Thoracic aorta (tissue), 2 donors: ENCODE measurements around the gene KNTC1. TPM values are rescaled to one million over a fixed set of nuclear protein-coding genes. Genes with fewer than 3 reads are reported as not detected.

Experiments used
- ATAC-seq: fragments of 150-250 bp; one replicate; pipeline ENCODE4 v1.8.0; 2017; ENCODE audit warnings: low read depth; ENCODE audit not compliant: insufficient number of reproducible peaks, low FRiP score
- DNase-seq: peaks from one replicate; pipeline ENCODE4 v3.0.0-alpha.2; 2020; ENCODE audit warnings: low spot score
- H3K27ac ChIP-seq, 2 donors: fragments of 200-600 bp; sonication (generic); 1 replicate in 1 of 2; 2 replicates in 1 of 2; pipeline ENCODE4 v1.5.1; 2016; ENCODE audit warnings: mild to moderate bottlenecking in 2 of 2, moderate library complexity in 2 of 2
- H3K27me3 ChIP-seq: fragments of 200-600 bp; sonication (generic); replicated peaks from 2 replicates; pipeline ENCODE4 v1.6.0; 2016; ENCODE audit warnings: mild to moderate bottlenecking; ENCODE audit not compliant: insufficient read depth
- H3K36me3 ChIP-seq: fragments of 200-600 bp; sonication (generic); one replicate; pipeline ENCODE4 v1.5.1; 2016
- H3K4me1 ChIP-seq, 2 donors: fragments of 200-600 bp; sonication (generic); 1 replicate in 1 of 2; 2 replicates in 1 of 2; pipeline versions ENCODE4 v1.5.1 to v1.6.0; 2016; ENCODE audit warnings: low read depth in 2 of 2, mild to moderate bottlenecking in 1 of 2; ENCODE audit not compliant: control insufficient read depth in 1 of 2
- H3K4me3 ChIP-seq: fragments of 200-600 bp; sonication (generic); 2 replicates; pipeline ENCODE4 v1.5.1; 2016; ENCODE audit warnings: mild to moderate bottlenecking
- H3K9me3 ChIP-seq: fragments of 200-600 bp; sonication (generic); 2 replicates; pipeline ENCODE4 v1.5.1; 2016
- total RNA-seq, 2 donors: library from RNA; depleted of rRNA; stranded (reverse); fragments of >200 nt; gene quantifications; one replicate each; pipeline versions ENCODE4 v1.1.0 to v1.2.3, GENCODE V29; 2016
- TF ChIP-seq, protein P1 (sequence below): fragments of 200-600 bp; sonication (generic); IDR thresholded peaks from one replicate; pipeline ENCODE4 v1.5.1; 2019; ENCODE audit warnings: antibody characterized with exemption

Gene KNTC1
- total RNA-seq, 2 donors from 2014 or later: 11.4 to 24.4 TPM

DNA sequence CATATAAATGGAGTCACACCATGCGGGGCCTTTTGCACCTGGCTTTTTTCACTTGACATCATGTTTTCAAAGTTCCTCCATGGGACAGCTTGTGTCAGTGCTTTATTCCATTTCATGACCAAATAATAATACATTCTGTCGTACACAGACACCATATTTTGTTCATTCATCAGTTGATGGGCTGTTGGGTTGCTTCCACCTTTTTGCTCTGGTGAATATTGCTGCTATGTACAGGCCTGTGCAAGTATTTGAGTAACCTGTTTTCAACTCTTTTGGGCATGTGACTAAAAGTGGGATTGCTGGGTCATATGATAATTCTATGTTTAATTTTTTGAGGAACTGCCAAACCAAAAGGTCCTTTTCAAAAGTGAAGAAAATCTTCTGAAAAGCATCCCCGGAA lies 129.2 kb downstream of the KNTC1 start:
- no peaks in the 10 kb centered on the region for H3K27me3 ChIP-seq
- DNase-seq (no peak), ATAC-seq (no peak)
- H3K27ac ChIP-seq: no peak overlapping the region
- H3K9me3 ChIP-seq: no peaks in the 10 kb centered on the region
- TF ChIP-seq, protein P1, sequence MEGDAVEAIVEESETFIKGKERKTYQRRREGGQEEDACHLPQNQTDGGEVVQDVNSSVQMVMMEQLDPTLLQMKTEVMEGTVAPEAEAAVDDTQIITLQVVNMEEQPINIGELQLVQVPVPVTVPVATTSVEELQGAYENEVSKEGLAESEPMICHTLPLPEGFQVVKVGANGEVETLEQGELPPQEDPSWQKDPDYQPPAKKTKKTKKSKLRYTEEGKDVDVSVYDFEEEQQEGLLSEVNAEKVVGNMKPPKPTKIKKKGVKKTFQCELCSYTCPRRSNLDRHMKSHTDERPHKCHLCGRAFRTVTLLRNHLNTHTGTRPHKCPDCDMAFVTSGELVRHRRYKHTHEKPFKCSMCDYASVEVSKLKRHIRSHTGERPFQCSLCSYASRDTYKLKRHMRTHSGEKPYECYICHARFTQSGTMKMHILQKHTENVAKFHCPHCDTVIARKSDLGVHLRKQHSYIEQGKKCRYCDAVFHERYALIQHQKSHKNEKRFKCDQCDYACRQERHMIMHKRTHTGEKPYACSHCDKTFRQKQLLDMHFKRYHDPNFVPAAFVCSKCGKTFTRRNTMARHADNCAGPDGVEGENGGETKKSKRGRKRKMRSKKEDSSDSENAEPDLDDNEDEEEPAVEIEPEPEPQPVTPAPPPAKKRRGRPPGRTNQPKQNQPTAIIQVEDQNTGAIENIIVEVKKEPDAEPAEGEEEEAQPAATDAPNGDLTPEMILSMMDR: no peak
- H3K4me1 ChIP-seq: no peaks in the 10 kb centered on the region
- H3K36me3 ChIP-seq: no peaks in the 10 kb centered on the region
- H3K4me3 ChIP-seq: no peak overlapping the region

DNA sequence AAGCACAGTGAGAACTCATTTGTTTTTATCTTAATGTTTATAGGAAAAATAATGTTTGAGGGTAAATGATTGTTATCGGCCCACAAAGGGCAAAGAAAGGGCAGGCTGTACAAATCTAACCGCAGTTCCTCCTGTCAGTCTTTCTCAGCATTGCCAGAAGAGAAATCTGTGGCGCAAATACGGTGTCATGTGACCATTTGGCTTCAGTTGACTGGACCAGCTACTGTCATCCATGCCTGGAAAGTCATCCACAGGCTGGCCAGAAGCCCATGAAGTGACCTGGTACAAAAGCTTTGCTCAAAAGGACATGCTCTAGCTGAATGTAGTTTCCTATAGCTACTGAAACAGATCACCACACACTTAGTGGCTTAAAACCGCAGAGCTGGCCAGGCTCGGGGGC lies 132.5 kb downstream of the KNTC1 start:
- Histone ChIP-seq H3K27ac (no peak overlapping the region), H3K4me1 (no peaks in the 10 kb centered on the region), H3K9me3 (no peaks in the 10 kb centered on the region), H3K27me3 (no peaks in the 10 kb centered on the region), H3K4me3 (no peak overlapping the region), H3K36me3 (no peaks in the 10 kb centered on the region)
- DNase-seq (no peak), ATAC-seq (no peak)
- TF ChIP-seq, protein P1: no peak

DNA sequence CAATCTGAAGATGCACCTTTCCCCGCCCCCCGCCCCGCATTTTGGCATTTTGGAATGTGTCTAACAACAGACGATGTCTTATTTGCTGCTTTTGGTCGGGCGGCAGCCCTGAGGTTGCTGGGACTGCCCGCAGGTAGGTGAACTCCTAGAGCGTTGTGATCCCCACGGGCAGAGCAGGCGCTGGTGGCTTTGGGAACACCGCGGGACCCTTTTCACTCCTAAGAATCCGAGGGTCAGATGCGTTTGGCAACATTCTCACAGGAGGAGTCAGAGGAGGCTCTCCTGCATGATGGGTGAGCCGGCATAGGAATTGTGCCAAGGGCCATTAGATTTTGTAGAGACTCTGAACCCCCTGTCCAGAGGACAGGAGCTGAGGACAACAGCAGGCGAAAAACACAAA lies 134.2 kb downstream of the KNTC1 start:
- H3K9me3 ChIP-seq: no peaks in the 10 kb centered on the region
- no peak for ATAC-seq

DNA sequence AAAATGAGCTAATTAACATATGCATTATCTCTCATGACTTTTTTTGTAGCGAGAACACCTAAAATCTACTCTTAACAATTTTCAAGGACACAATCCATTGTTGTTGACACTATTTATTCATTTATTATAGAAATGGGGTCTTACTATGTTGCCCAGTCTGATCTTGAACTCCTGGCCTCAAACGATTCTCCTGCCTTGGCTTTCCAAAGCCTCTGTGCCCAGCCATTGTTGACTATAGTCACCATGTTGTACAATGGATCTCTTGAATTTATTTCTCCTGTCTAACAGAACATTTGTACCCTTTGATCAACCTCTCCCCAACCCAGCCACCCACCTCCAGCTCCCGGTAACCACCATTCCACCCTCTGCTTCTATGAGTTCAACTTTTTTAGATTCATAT lies 134.9 kb downstream of the KNTC1 start:
- Histone ChIP-seq H3K9me3 (no peaks in the 10 kb centered on the region), H3K27ac (no peak overlapping the region), H3K4me1 (no peaks in the 10 kb centered on the region), H3K4me3 (no peak overlapping the region), H3K36me3 (no peaks in the 10 kb centered on the region), H3K27me3 (no peaks in the 10 kb centered on the region)
- DNase-seq (no peak), ATAC-seq (no peak)
- TF ChIP-seq, protein P1: no peak

More for the DNA sequence above, 134.2 kb downstream of the KNTC1 start:
- Histone ChIP-seq H3K36me3 (no peaks in the 10 kb centered on the region), H3K27ac (no peak overlapping the region), H3K27me3 (no peaks in the 10 kb centered on the region), H3K4me3 (no peak overlapping the region), H3K4me1 (no peaks in the 10 kb centered on the region)
- TF ChIP-seq, protein P1: no peak
- no peak for DNase-seq

DNA sequence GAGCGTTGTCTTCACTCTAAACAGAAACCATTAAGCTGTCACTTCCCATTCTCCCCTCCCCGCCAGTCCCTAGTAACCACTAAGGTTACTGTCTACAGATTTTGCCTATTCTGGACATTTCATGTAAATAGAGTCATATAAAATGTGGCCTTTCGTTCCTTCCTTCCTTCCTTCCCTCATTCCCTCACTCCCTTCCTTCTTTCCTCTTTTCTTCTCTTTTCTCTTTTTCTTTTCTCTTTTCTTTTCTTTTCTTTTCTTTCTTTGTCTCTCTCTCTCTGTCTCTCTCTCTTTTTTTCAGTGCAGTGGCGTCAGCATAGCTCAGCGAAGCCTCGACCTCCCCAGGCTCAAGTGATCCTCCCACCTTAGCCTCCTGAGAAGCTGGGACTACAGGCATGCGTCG lies 138.3 kb downstream of the KNTC1 start:
- H3K4me3 ChIP-seq: no peak overlapping the region
- TF ChIP-seq, protein P1: no peak
- H3K4me1 ChIP-seq: no peaks in the 10 kb centered on the region
- H3K9me3 ChIP-seq: no peaks in the 10 kb centered on the region
- no peaks in the 10 kb centered on the region for H3K27me3 ChIP-seq
- DNase-seq: no peak
- H3K27ac ChIP-seq: no peak overlapping the region
- no peaks in the 10 kb centered on the region for H3K36me3 ChIP-seq
- no peak for ATAC-seq
